Uterus (tissue), 2 donors: ENCODE measurements around the gene CPB1.

ENCODE experiments used
- POLR2A ChIP-seq, 2 donors: fragments of 450-650 bp; IDR thresholded peaks; one replicate each; pipeline ENCODE4 v1.6.1; 2016; ENCODE audit warnings: antibody characterized with exemption in 2 of 2, mild to moderate bottlenecking in 1 of 2, moderate library complexity in 1 of 2
- TF ChIP-seq, protein P1 (sequence below), 4 experiments: fragments of 200-600 bp in 2 of 4; fragments of 450-650 bp in 2 of 4; sonication (generic) in 2 of 4; IDR thresholded peaks; one replicate each; pipeline ENCODE4 v1.5.1; 2016 to 2019; ENCODE audit warnings: antibody characterized with exemption in 4 of 4, mild to moderate bottlenecking in 2 of 4, moderate library complexity in 1 of 4

DNA sequence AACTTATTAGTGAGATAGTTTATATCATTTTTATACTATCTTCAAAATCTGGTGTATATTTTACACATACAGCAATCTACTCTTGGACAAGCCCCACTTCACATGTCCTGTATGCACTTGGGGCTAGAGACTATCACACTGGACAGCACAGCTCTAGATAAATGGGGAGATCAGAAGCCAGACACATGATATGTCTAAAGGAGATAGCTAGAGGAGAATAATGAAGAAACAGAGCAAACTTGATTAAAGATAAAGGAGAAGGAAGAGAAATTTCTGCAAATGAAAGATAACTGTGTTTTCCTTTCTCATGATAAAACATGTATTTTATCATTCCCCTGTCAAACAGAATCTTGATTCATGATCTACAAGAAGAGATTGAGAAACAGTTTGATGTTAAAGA, 50.5 kb downstream of the CPB1 start:
- TF ChIP-seq POLR2A (IDR thresholded peaks at IDR 0.05): no peak
- TF ChIP-seq, protein P1, sequence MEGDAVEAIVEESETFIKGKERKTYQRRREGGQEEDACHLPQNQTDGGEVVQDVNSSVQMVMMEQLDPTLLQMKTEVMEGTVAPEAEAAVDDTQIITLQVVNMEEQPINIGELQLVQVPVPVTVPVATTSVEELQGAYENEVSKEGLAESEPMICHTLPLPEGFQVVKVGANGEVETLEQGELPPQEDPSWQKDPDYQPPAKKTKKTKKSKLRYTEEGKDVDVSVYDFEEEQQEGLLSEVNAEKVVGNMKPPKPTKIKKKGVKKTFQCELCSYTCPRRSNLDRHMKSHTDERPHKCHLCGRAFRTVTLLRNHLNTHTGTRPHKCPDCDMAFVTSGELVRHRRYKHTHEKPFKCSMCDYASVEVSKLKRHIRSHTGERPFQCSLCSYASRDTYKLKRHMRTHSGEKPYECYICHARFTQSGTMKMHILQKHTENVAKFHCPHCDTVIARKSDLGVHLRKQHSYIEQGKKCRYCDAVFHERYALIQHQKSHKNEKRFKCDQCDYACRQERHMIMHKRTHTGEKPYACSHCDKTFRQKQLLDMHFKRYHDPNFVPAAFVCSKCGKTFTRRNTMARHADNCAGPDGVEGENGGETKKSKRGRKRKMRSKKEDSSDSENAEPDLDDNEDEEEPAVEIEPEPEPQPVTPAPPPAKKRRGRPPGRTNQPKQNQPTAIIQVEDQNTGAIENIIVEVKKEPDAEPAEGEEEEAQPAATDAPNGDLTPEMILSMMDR (IDR thresholded peaks at IDR 0.05): no peak
